H1 (cell line): ENCODE measurements around the gene LSM14B. TPM values are rescaled to one million over a fixed set of nuclear protein-coding genes. Genes with fewer than 3 reads are reported as not detected.

Experiments
- CTCF ChIA-PET: fragments of 300-600 bp; sonication (Branson Sonifier 250); formaldehyde crosslinking; loops from one replicate; lab custom pipeline; 2021; ENCODE audit not compliant: partially characterized antibody; lab: Charles Lee
- POLR2A ChIA-PET: fragments of 300-600 bp; sonication (Branson Sonifier 250); formaldehyde crosslinking; loops from one replicate; lab custom pipeline; 2021; ENCODE audit warnings: inconsistent platforms; ENCODE audit not compliant: partially characterized antibody; lab: Charles Lee
- DNase-seq, 2 experiments: peaks; one replicate each; pipeline versions ENCODE4 v3.0.0 to v3.0.0-alpha.2; 2010 to 2022; ENCODE audit warnings: low spot score in 2 of 2, low read depth in 1 of 2, mixed read lengths in 1 of 2
- FAIRE-seq: peaks from 2 replicates; lab custom pipeline; 2011; peaks lifted over from hg19 to GRCh38; lab: Jason Lieb, UNC
- H2AFZ ChIP-seq: 2 replicates; pipeline ENCODE4 v1.8.1; 2012; ENCODE audit warnings: low read length, inconsistent platforms
- H2AK5ac ChIP-seq: 2 replicates; pipeline ENCODE4 v1.6.1; 2013; ENCODE audit warnings: low read depth, low read length
- H2BK120ac ChIP-seq: replicated peaks from 2 replicates; pipeline ENCODE3; 2013; ENCODE audit warnings: low read depth, low read length, inconsistent platforms
- H2BK12ac ChIP-seq: 2 replicates; pipeline ENCODE4 v1.6.1; 2013; ENCODE audit warnings: low read depth, low read length
- H2BK15ac ChIP-seq: 2 replicates; pipeline ENCODE4 v1.6.1; 2013; ENCODE audit warnings: low read length
- H2BK20ac ChIP-seq: 2 replicates; pipeline ENCODE4 v1.6.1; 2013; ENCODE audit warnings: low read length
- H2BK5ac ChIP-seq: 2 replicates; pipeline ENCODE4 v1.6.1; 2013; ENCODE audit warnings: low read depth, low read length
- H3K14ac ChIP-seq: 2 replicates; pipeline ENCODE4 v1.6.1; 2013; ENCODE audit warnings: inconsistent platforms; ENCODE audit not compliant: insufficient read length
- H3K18ac ChIP-seq: 2 replicates; pipeline ENCODE4 v1.6.1; 2013; ENCODE audit warnings: low read length; ENCODE audit errors: extremely low read depth
- H3K23ac ChIP-seq: 2 replicates; pipeline ENCODE4 v1.6.1; 2013; ENCODE audit warnings: inconsistent platforms; ENCODE audit not compliant: insufficient read length
- H3K23me2 ChIP-seq: 2 replicates; pipeline ENCODE4 v1.6.1; 2013; ENCODE audit warnings: low read depth, low read length
- H3K27ac ChIP-seq: 2 replicates; pipeline ENCODE4 v1.6.1; 2011; ENCODE audit warnings: low read depth, low read length, inconsistent platforms
- H3K27me3 ChIP-seq, 4 experiments: replicated peaks in 1 of 4; 1 replicate in 1 of 4; 2 replicates in 3 of 4; pipeline versions ENCODE4 v1.6.1 to v1.8.1; 2011 to 2013; ENCODE audit warnings: low read length in 3 of 4, mild to moderate bottlenecking in 3 of 4, inconsistent platforms in 2 of 4, mixed read lengths in 2 of 4, moderate library complexity in 1 of 4; ENCODE audit not compliant: control insufficient read depth in 3 of 4, insufficient read depth in 3 of 4; ENCODE audit errors: extremely low read depth in 1 of 4
- H3K36me3 ChIP-seq, 4 experiments: 2 replicates each; pipeline versions ENCODE4 v1.6.1 to v1.8.1; 2011 to 2013; ENCODE audit warnings: mild to moderate bottlenecking in 4 of 4, low read length in 3 of 4, moderate library complexity in 2 of 4, control low read depth in 1 of 4, inconsistent platforms in 1 of 4; ENCODE audit not compliant: insufficient read depth in 4 of 4, control insufficient read depth in 2 of 4
- H3K4ac ChIP-seq: replicated peaks from 2 replicates; pipeline ENCODE3; 2013; ENCODE audit warnings: low read length, low read depth, mixed read lengths, inconsistent platforms; ENCODE audit not compliant: insufficient read length
- H3K4me1 ChIP-seq, 4 experiments: replicated peaks in 1 of 4; 1 replicate in 1 of 4; 2 replicates in 3 of 4; pipeline versions ENCODE4 v1.6.1 to v1.8.1; 2011 to 2013; ENCODE audit warnings: low read length in 3 of 4, inconsistent platforms in 2 of 4, mixed read lengths in 1 of 4; ENCODE audit not compliant: insufficient read depth in 4 of 4, control insufficient read depth in 3 of 4
- H3K4me2 ChIP-seq, 2 experiments: 2 replicates each; pipeline versions ENCODE4 v1.6.1 to v1.8.1; 2011 to 2013; ENCODE audit warnings: low read depth in 2 of 2, low read length in 2 of 2, control low read depth in 1 of 2, inconsistent platforms in 1 of 2, mild to moderate bottlenecking in 1 of 2; ENCODE audit not compliant: insufficient read depth in 1 of 2
- H3K4me3 ChIP-seq, 4 experiments: fragments of 200-600, 300-600 bp in 1 of 4; sonication (generic), shearing (Covaris generic), sonication (Bioruptor Twin) in 1 of 4; 2 replicates each; pipeline versions ENCODE4 v1.5.1 to v1.8.1; 2011 to 2016; ENCODE audit warnings: low read length in 4 of 4, low read depth in 3 of 4, control low read depth in 2 of 4, inconsistent platforms in 2 of 4, mild to moderate bottlenecking in 2 of 4, mixed read lengths in 1 of 4, moderate library complexity in 1 of 4; ENCODE audit not compliant: insufficient read depth in 2 of 4; ENCODE audit errors: extremely low read depth in 1 of 4
- H3K56ac ChIP-seq: replicated peaks from 2 replicates; pipeline ENCODE3; 2013; ENCODE audit warnings: low read depth, mild to moderate bottlenecking, mixed read lengths, low read length, inconsistent platforms; ENCODE audit not compliant: insufficient read length
- H3K79me1 ChIP-seq: 2 replicates; pipeline ENCODE4 v1.6.1; 2013; ENCODE audit warnings: low read depth, low read length, control low read depth
- H3K79me2 ChIP-seq, 2 experiments: 2 replicates each; pipeline versions ENCODE4 v1.6.1 to v1.8.1; 2012 to 2013; ENCODE audit warnings: low read length in 2 of 2, mild to moderate bottlenecking in 2 of 2, inconsistent platforms in 1 of 2; ENCODE audit not compliant: insufficient read depth in 2 of 2, control insufficient read depth in 1 of 2
- H3K9ac ChIP-seq, 4 experiments: replicated peaks in 1 of 4; 1 replicate in 1 of 4; 2 replicates in 3 of 4; pipeline versions ENCODE4 v1.6.1 to v1.8.1; 2011 to 2013; ENCODE audit warnings: low read depth in 3 of 4, low read length in 3 of 4, control low read depth in 2 of 4, mild to moderate bottlenecking in 2 of 4, moderate library complexity in 2 of 4, inconsistent platforms in 1 of 4; ENCODE audit errors: extremely low read depth in 1 of 4
- H3K9me3 ChIP-seq, 2 experiments: 2 replicates each; pipeline versions ENCODE4 v1.6.1 to v1.8.1; 2012 to 2013; ENCODE audit warnings: mild to moderate bottlenecking in 2 of 2, moderate library complexity in 2 of 2, control low read depth in 1 of 2, inconsistent platforms in 1 of 2, low read depth in 1 of 2, low read length in 1 of 2, mixed read lengths in 1 of 2; ENCODE audit not compliant: insufficient read depth in 2 of 2
- H4K20me1 ChIP-seq, 2 experiments: replicated peaks in 1 of 2; 2 replicates each; pipeline versions ENCODE3 to v1.8.1; 2011 to 2013; ENCODE audit warnings: inconsistent platforms in 2 of 2, low read length in 2 of 2, mild to moderate bottlenecking in 1 of 2; ENCODE audit not compliant: insufficient read depth in 2 of 2, control insufficient read depth in 1 of 2
- H4K5ac ChIP-seq: 2 replicates; pipeline ENCODE4 v1.6.1; 2013; ENCODE audit warnings: low read length, low read depth, mixed read lengths, inconsistent platforms; ENCODE audit not compliant: insufficient read length
- H4K8ac ChIP-seq: 2 replicates; pipeline ENCODE4 v1.8.0; 2013; ENCODE audit warnings: mild to moderate bottlenecking, moderate library complexity, low read length, inconsistent platforms; ENCODE audit not compliant: insufficient read depth; ENCODE audit errors: extremely low read depth
- H4K91ac ChIP-seq: replicated peaks from 2 replicates; pipeline ENCODE3; 2013; ENCODE audit warnings: low read length, mixed read lengths, inconsistent platforms; ENCODE audit not compliant: insufficient read length
- BACH1 ChIP-seq: IDR thresholded peaks from 2 replicates; pipeline ENCODE4 v1.6.1; 2012; ENCODE audit warnings: low read length, improper control_type of control experiment
- CEBPB ChIP-seq: IDR thresholded peaks from 2 replicates; pipeline ENCODE4 v1.6.1; 2012; ENCODE audit warnings: low read depth, low read length
- CHD1 ChIP-seq: IDR thresholded peaks from 2 replicates; pipeline ENCODE4 v1.6.1; 2012; ENCODE audit warnings: low read depth, low read length, improper control_type of control experiment
- EGR1 ChIP-seq: IDR thresholded peaks from 2 replicates; pipeline ENCODE4 v1.6.1; 2011; ENCODE audit warnings: low read depth, low read length, borderline replicate concordance
- GTF2F1 ChIP-seq: IDR thresholded peaks from 2 replicates; pipeline ENCODE4 v1.6.1; 2012; ENCODE audit warnings: low read depth, low read length, improper control_type of control experiment, borderline replicate concordance
- JUN ChIP-seq: IDR thresholded peaks from 2 replicates; pipeline ENCODE4 v1.6.1; 2011; ENCODE audit warnings: low read depth, mild to moderate bottlenecking, improper control_type of control experiment, low read length
- SAP30 ChIP-seq: fragments of 300-600 bp; sonication (generic); IDR thresholded peaks from 2 replicates; pipeline ENCODE4 v1.7.1; 2012; ENCODE audit warnings: low read length, moderate library complexity, mild to moderate bottlenecking, inconsistent platforms; ENCODE audit not compliant: insufficient read depth, insufficient replicate concordance
- SIN3A ChIP-seq, 2 experiments: IDR thresholded peaks in 1 of 2; conservative IDR thresholded peaks in 1 of 2; 2 replicates each; pipeline ENCODE4 v1.6.1; 2011 to 2012; ENCODE audit warnings: low read length in 2 of 2, improper control_type of control experiment in 1 of 2, low read depth in 1 of 2, mild to moderate bottlenecking in 1 of 2
- SP2 ChIP-seq: IDR thresholded peaks from 2 replicates; pipeline ENCODE4 v1.6.1; 2012; ENCODE audit warnings: mild to moderate bottlenecking, low read length, inconsistent platforms
- WGBS, 2 experiments: shearing (Covaris generic) in 1 of 2; methylation state at CpG; one replicate each; pipeline versions ENCODE4 v1.1.6 to v1.1.7; 2013 to 2015; ENCODE audit warnings: low lambda C conversion rate in 2 of 2, mixed read lengths in 2 of 2, inconsistent platforms in 1 of 2, low coverage in 1 of 2, missing lambda C conversion rate in 1 of 2; ENCODE audit not compliant: insufficient replicate concordance in 2 of 2, insufficient coverage in 1 of 2, insufficient read length in 1 of 2; ENCODE audit errors: extremely low coverage in 1 of 2, missing lambda C conversion rate in 1 of 2; 5-methylcytosine and 5-hydroxymethylcytosine counted together
- polyA plus RNA-seq, 7 experiments: library from polyadenylated mRNA; depleted of rRNA in 3 of 7; stranded (reverse) in 5 of 7; unstranded in 2 of 7; fragments of >200 nt in 5 of 7; fragments of 200-250 nt in 2 of 7; gene quantifications; 1 replicate in 5 of 7; 2 replicates in 1 of 7; 4 replicates in 1 of 7; pipeline versions ENCODE4 v1.2.1 to v1.2.3, GENCODE V29; 2011 to 2013; ENCODE audit warnings: missing spikeins in 2 of 7, mixed read lengths in 2 of 7
- total RNA-seq: library from RNA; stranded (reverse); fragmentation: NEBNext Ultra II Directional; extraction: Animal tissue kit (Norgen Biotek cat#: 25700); gene quantifications from 2 replicates; pipeline ENCODE4 v1.2.1, GENCODE V29; 2021
- TF ChIP-seq, protein P1 (sequence below), 3 experiments: IDR thresholded peaks; 1 replicate in 2 of 3; 2 replicates in 1 of 3; pipeline versions ENCODE4 v1.5.1 to v1.6.1; 2011; ENCODE audit warnings: low read length in 3 of 3, mild to moderate bottlenecking in 3 of 3, inconsistent platforms in 2 of 3, low read depth in 1 of 3, moderate library complexity in 1 of 3; ENCODE audit not compliant: insufficient read depth in 1 of 3; ENCODE audit errors: control extremely low read depth in 1 of 3

LSM14B gene
- total and polyA plus RNA-seq, 2 of the 8 experiments (the other 6 are each of a cell fraction or from before 2014, with no cell fraction given), result 58.3 to 65.6 TPM

GRCh38 chr20:62080249-62080990, 41.9 kb upstream of the LSM14B start:
- no peak overlapping the region for H2AK5ac ChIP-seq
- FAIRE-seq (no peak), DNase-seq (no peak)
- H3K27me3 ChIP-seq, result no peaks in the 10 kb centered on the region
- no peaks in the 10 kb centered on the region for H3K4me1 ChIP-seq
- H3K14ac ChIP-seq, result no peak overlapping the region
- H4K91ac ChIP-seq, result no peak overlapping the region
- 86% methylated on average over 15 of the region's 15 CpGs; no CpG with 5 or more reads in 1 of the 2 experiments for WGBS, 2 experiments
- H3K18ac ChIP-seq, result no peak overlapping the region
- H4K8ac ChIP-seq, result no peak overlapping the region
- H3K56ac ChIP-seq, result no peak overlapping the region
- H3K36me3 ChIP-seq, result no peaks in the 10 kb centered on the region
- H2BK20ac ChIP-seq, result no peak overlapping the region
- no peak overlapping the region for H3K4me2 ChIP-seq
- H3K23me2 ChIP-seq, result no peaks in the 10 kb centered on the region
- H3K9ac ChIP-seq, result no peak overlapping the region
- H3K4me3 ChIP-seq, result no peak overlapping the region
- ChIA-PET CTCF (interaction anchor here (1.4 kb wide), 1 partner anchor 17 kb away, joined by 4 read pairs; no protein-coding TSS in a partner anchor), POLR2A (interaction anchor here (1.0 to 1.3 kb wide), 2 partner anchors 14 to 41 kb away, joined by 4 read pairs; no protein-coding TSS in a partner anchor)
- H3K23ac ChIP-seq, result no peak overlapping the region
- no peaks in the 10 kb centered on the region for H3K79me2 ChIP-seq
- H2BK15ac ChIP-seq, result no peak overlapping the region
- H2BK120ac ChIP-seq, result no peak overlapping the region
- peaks cover 5 to 14% of the 10 kb centered on the region in 2 experiments for H3K9me3 ChIP-seq
- H2BK12ac ChIP-seq, result 0 out of 2 replicates have a peak overlapping the region, but pooled peaks have one; percentile 63
- H3K4ac ChIP-seq, result no peak overlapping the region
- H4K5ac ChIP-seq, result no peak overlapping the region
- H2AFZ ChIP-seq, result no peak overlapping the region
- no peak overlapping the region for H2BK5ac ChIP-seq
- TF ChIP-seq BACH1 (no peak), SP2 (no peak), CEBPB (no peak), EGR1 (no peak), CHD1 (no peak), SIN3A (conservative IDR thresholded peaks at IDR 0.05 in 1 of 2, IDR thresholded peaks at IDR 0.05 in 1 of 2; ENCODE audit: low read depth in 1 of 2, low read length in 2 of 2) (no peak), GTF2F1 (no peak), SAP30 (no peak), JUN (no peak)
- TF ChIP-seq, protein P1, sequence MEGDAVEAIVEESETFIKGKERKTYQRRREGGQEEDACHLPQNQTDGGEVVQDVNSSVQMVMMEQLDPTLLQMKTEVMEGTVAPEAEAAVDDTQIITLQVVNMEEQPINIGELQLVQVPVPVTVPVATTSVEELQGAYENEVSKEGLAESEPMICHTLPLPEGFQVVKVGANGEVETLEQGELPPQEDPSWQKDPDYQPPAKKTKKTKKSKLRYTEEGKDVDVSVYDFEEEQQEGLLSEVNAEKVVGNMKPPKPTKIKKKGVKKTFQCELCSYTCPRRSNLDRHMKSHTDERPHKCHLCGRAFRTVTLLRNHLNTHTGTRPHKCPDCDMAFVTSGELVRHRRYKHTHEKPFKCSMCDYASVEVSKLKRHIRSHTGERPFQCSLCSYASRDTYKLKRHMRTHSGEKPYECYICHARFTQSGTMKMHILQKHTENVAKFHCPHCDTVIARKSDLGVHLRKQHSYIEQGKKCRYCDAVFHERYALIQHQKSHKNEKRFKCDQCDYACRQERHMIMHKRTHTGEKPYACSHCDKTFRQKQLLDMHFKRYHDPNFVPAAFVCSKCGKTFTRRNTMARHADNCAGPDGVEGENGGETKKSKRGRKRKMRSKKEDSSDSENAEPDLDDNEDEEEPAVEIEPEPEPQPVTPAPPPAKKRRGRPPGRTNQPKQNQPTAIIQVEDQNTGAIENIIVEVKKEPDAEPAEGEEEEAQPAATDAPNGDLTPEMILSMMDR (IDR thresholded peaks at IDR 0.05; ENCODE audit: control extremely low read depth in 1 of 3, insufficient read depth in 1 of 3, low read depth in 1 of 3, low read length in 3 of 3), result no peak
- H3K79me1 ChIP-seq, result no peaks in the 10 kb centered on the region
- H4K20me1 ChIP-seq, result no peaks in the 10 kb centered on the region
- H3K27ac ChIP-seq, result no peak overlapping the region
